Osteoblast (primary cell): ENCODE data around the gene GAS2. TPM values are rescaled to one million over a fixed set of nuclear protein-coding genes. Genes with fewer than 3 reads are reported as not detected.

Experiments used
- DNase-seq: peaks from one replicate; pipeline ENCODE4 v3.0.0; 2011; ENCODE audit warnings: low spot score, mixed read lengths; ENCODE audit not compliant: insufficient read length; ENCODE audit errors: missing footprints
- H2AFZ ChIP-seq: 2 replicates; pipeline ENCODE4 v1.6.0; 2011; ENCODE audit warnings: mild to moderate bottlenecking, low read length
- H3K27ac ChIP-seq: 2 replicates; pipeline ENCODE4 v1.5.1; 2011; ENCODE audit warnings: mild to moderate bottlenecking, low read depth, low read length, moderate library complexity
- H3K27me3 ChIP-seq: 2 replicates; pipeline ENCODE4 v1.6.0; 2012; ENCODE audit warnings: mild to moderate bottlenecking, control low read depth, inconsistent platforms, low read length, moderate library complexity; ENCODE audit not compliant: insufficient read depth
- H3K36me3 ChIP-seq: 2 replicates; pipeline ENCODE4 v1.5.1; 2011; ENCODE audit warnings: mild to moderate bottlenecking, low read length, control low read depth, moderate library complexity; ENCODE audit not compliant: insufficient read depth
- H3K4me1 ChIP-seq: 2 replicates; pipeline ENCODE4 v1.5.1; 2011; ENCODE audit warnings: mild to moderate bottlenecking, low read length, control low read depth, moderate library complexity; ENCODE audit not compliant: insufficient read depth
- H3K4me2 ChIP-seq: 2 replicates; pipeline ENCODE4 v1.6.0; 2011; ENCODE audit warnings: mild to moderate bottlenecking, low read length; ENCODE audit not compliant: insufficient read depth
- H3K4me3 ChIP-seq: fragments of 200-600 bp; sonication (generic); 3 replicates; pipeline ENCODE4 v1.5.1; 2012; ENCODE audit warnings: mild to moderate bottlenecking, low read length, inconsistent platforms; ENCODE audit not compliant: insufficient read depth
- H3K79me2 ChIP-seq: 2 replicates; pipeline ENCODE4 v1.6.0; 2012; ENCODE audit warnings: mild to moderate bottlenecking, low read length, control low read depth, inconsistent platforms; ENCODE audit not compliant: insufficient read depth
- H3K9me3 ChIP-seq: 2 replicates; pipeline ENCODE4 v1.5.1; 2011; ENCODE audit warnings: low read depth, low read length, control low read depth
- H4K20me1 ChIP-seq: 2 replicates; pipeline ENCODE4 v1.6.0; 2012; ENCODE audit warnings: mild to moderate bottlenecking, low read length, control low read depth; ENCODE audit not compliant: insufficient read depth
- CTCF ChIP-seq: IDR thresholded peaks from 2 replicates; pipeline ENCODE4 v1.5.1; 2011; ENCODE audit warnings: mild to moderate bottlenecking, low read depth, low read length, moderate library complexity; ENCODE audit errors: extremely low read depth
- total RNA-seq: library from RNA; depleted of rRNA; stranded (reverse); fragments of >200 nt; gene quantifications from 2 replicates; pipeline ENCODE4 v1.2.3, GENCODE V29; 2012

The GAS2 gene
- total RNA-seq, 1 donor: 0.36 TPM

GRCh38 chr11:22674470-22675439 lies 8.3 kb downstream of the GAS2 start:
- Histone ChIP-seq H3K4me3 (no peak overlapping the region), H3K4me1 (no peaks in the 10 kb centered on the region), H3K9me3 (no peaks in the 10 kb centered on the region), H3K36me3 (no peaks in the 10 kb centered on the region), H3K4me2 (no peak overlapping the region), H3K27ac (no peak overlapping the region), H2AFZ (no peak overlapping the region), H3K79me2 (no peaks in the 10 kb centered on the region), H4K20me1 (no peaks in the 10 kb centered on the region), H3K27me3 (no peaks in the 10 kb centered on the region)
- no peak for DNase-seq
- TF ChIP-seq CTCF: no peak

- Histone ChIP-seq H3K27me3 (no peaks in the 10 kb centered on the region), H3K79me2 (no peaks in the 10 kb centered on the region), H3K27ac (no peak overlapping the region), H3K4me2 (no peak overlapping the region), H4K20me1 (no peaks in the 10 kb centered on the region), H3K4me1 (no peaks in the 10 kb centered on the region), H3K9me3 (no peaks in the 10 kb centered on the region), H3K36me3 (no peaks in the 10 kb centered on the region), H2AFZ (no peak overlapping the region), H3K4me3 (no peak overlapping the region)
- no peak for DNase-seq
- no peak for TF ChIP-seq CTCF
These were observed 10.9 kb downstream of the GAS2 start for GRCh38 chr11:22677153-22677903.

GRCh38 chr11:22680628-22681027 lies 14.2 kb downstream of the GAS2 start:
- no peaks in the 10 kb centered on the region for H3K9me3 ChIP-seq
- H3K79me2 ChIP-seq: no peaks in the 10 kb centered on the region
- no peaks in the 10 kb centered on the region for H3K36me3 ChIP-seq

More at GRCh38 chr11:22680628-22681027, 14.2 kb downstream of the GAS2 start:
- Histone ChIP-seq H3K27me3 (no peaks in the 10 kb centered on the region), H4K20me1 (no peaks in the 10 kb centered on the region), H3K4me1 (no peaks in the 10 kb centered on the region), H3K27ac (no peak overlapping the region), H3K4me2 (no peak overlapping the region), H3K4me3 (no peak overlapping the region), H2AFZ (no peak overlapping the region)
- no peak for DNase-seq
- no peak for TF ChIP-seq CTCF
